ENCODE data around the gene MSH5. TPM values are rescaled to one million over a fixed set of nuclear protein-coding genes. Genes with fewer than 3 reads are reported as not detected.
"Not testable (repeated sequence)": the region's sequence is repeated elsewhere in the genome, so short reads cannot be mapped to it uniquely, and the experiment has no call there.

The MSH5 gene
- total RNA-seq, 2 donors from 2014 or later, result 5.7 to 10.5 TPM

- peaks cover 4% of the 10 kb centered on the region for H3K36me3 ChIP-seq
- ATAC-seq (ENCODE audit: insufficient number of reproducible peaks, low FRiP score, low read depth), result no peak
- TF ChIP-seq, protein P1, sequence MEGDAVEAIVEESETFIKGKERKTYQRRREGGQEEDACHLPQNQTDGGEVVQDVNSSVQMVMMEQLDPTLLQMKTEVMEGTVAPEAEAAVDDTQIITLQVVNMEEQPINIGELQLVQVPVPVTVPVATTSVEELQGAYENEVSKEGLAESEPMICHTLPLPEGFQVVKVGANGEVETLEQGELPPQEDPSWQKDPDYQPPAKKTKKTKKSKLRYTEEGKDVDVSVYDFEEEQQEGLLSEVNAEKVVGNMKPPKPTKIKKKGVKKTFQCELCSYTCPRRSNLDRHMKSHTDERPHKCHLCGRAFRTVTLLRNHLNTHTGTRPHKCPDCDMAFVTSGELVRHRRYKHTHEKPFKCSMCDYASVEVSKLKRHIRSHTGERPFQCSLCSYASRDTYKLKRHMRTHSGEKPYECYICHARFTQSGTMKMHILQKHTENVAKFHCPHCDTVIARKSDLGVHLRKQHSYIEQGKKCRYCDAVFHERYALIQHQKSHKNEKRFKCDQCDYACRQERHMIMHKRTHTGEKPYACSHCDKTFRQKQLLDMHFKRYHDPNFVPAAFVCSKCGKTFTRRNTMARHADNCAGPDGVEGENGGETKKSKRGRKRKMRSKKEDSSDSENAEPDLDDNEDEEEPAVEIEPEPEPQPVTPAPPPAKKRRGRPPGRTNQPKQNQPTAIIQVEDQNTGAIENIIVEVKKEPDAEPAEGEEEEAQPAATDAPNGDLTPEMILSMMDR (IDR thresholded peaks at IDR 0.05), result peak; percentile 37
- peaks cover 14 to 19% of the 10 kb centered on the region in 2 donors for H3K4me1 ChIP-seq (ENCODE audit: control insufficient read depth in 1 of 2, low read depth in 2 of 2)
- H3K4me3 ChIP-seq, result no peak overlapping the region
- H3K27me3 ChIP-seq (replicated peaks; ENCODE audit: insufficient read depth), result no peaks in the 10 kb centered on the region
- H3K9me3 ChIP-seq, result no peaks in the 10 kb centered on the region
- no peak overlapping the region for H3K27ac ChIP-seq
- no peak for DNase-seq (ENCODE audit: low spot score)
Measured at GRCh38 chr6:31791324-31792089, 51.7 kb downstream of the MSH5 start.

DNA sequence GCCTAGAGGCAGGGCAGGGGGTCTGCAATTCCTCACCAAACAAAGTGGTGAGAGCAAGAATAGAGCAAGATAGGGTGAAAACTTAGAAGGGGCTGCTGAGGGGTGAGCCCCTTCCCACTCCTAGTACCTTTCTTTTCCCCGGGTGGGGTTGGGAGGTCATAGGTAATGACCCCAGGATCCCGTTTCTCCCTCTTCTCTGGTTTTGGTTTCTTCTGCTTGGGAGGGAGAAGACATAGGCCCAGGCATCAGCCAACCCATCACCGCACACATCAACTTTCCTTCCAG lies 52.2 kb downstream of the MSH5 start:
- Histone ChIP-seq H3K9me3 (no peaks in the 10 kb centered on the region), H3K36me3 (peaks cover 4% of the 10 kb centered on the region), H3K27me3 (replicated peaks; ENCODE audit: insufficient read depth) (no peaks in the 10 kb centered on the region), H3K27ac (no peak overlapping the region), H3K4me1 (ENCODE audit: control insufficient read depth in 1 of 2, low read depth in 2 of 2) (peaks cover 14 to 20% of the 10 kb centered on the region in 2 donors), H3K4me3 (no peak overlapping the region)
- ATAC-seq (ENCODE audit: insufficient number of reproducible peaks, low FRiP score, low read depth) (no peak), DNase-seq (ENCODE audit: low spot score) (no peak)
- TF ChIP-seq, protein P1 (IDR thresholded peaks at IDR 0.05), result no peak

GRCh38 chr6:31792761-31793171 lies 53.0 kb downstream of the MSH5 start:
- H3K27ac ChIP-seq, result no peak overlapping the region
- no peaks in the 10 kb centered on the region for H3K9me3 ChIP-seq
- H3K36me3 ChIP-seq, result peaks cover 4% of the 10 kb centered on the region
- no peak for ATAC-seq (ENCODE audit: insufficient number of reproducible peaks, low FRiP score, low read depth)
- H3K4me3 ChIP-seq, result no peak overlapping the region
- no peak for DNase-seq (ENCODE audit: low spot score)
- peaks cover 14 to 20% of the 10 kb centered on the region in 2 donors for H3K4me1 ChIP-seq (ENCODE audit: control insufficient read depth in 1 of 2, low read depth in 2 of 2)
- H3K27me3 ChIP-seq (replicated peaks; ENCODE audit: insufficient read depth), result no peaks in the 10 kb centered on the region
- TF ChIP-seq, protein P1 (IDR thresholded peaks at IDR 0.05), result no peak

DNA sequence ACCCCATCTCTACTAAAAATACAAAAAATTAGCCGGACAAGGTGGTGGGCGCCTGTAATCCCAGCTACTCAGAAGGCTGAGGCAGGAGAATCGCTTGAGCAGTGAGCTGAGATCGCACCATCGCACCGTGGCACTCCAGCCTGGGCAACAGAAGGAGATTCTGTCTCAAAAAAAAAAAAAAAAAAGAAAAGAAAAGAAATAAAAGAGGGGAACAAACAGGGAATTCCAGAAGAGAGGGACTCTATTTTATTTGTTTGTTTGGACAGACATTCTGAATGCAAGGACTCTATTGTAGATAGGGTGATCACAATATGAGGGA lies 54.1 kb downstream of the MSH5 start:
- Histone ChIP-seq H3K4me3 (peak overlapping the region; percentile 93), H3K4me1 (ENCODE audit: control insufficient read depth in 1 of 2, low read depth in 2 of 2) (peaks cover 14 to 20% of the 10 kb centered on the region in 2 donors)
- not testable (repeated sequence) for H3K9me3 ChIP-seq; ATAC-seq (ENCODE audit: insufficient number of reproducible peaks, low FRiP score, low read depth); H3K36me3 ChIP-seq; H3K27ac ChIP-seq; DNase-seq (ENCODE audit: low spot score); H3K27me3 ChIP-seq (replicated peaks; ENCODE audit: insufficient read depth)

- Histone ChIP-seq H3K9me3 (no peaks in the 10 kb centered on the region), H3K27me3 (replicated peaks; ENCODE audit: insufficient read depth) (no peaks in the 10 kb centered on the region), H3K4me3 (peak overlapping the region; percentile 93), H3K27ac (peak overlapping the region; percentile 90 to 98), H3K4me1 (ENCODE audit: control insufficient read depth in 1 of 2, low read depth in 2 of 2) (peaks cover 14 to 20% of the 10 kb centered on the region in 2 donors), H3K36me3 (peaks cover 4% of the 10 kb centered on the region)
- ATAC-seq (ENCODE audit: insufficient number of reproducible peaks, low FRiP score, low read depth), result no peak
- TF ChIP-seq, protein P1 (IDR thresholded peaks at IDR 0.05), result no peak
- DNase-seq (ENCODE audit: low spot score), result no peak
Measured at GRCh38 chr6:31794294-31794865, 54.6 kb downstream of the MSH5 start.
